Fibroblast of lung (primary cell): ENCODE data around the gene PPM1H. TPM values are rescaled to one million over a fixed set of nuclear protein-coding genes. Genes with fewer than 3 reads are reported as not detected.

Source experiments
- DNase-seq, 2 donors: peaks; one replicate each; pipeline versions ENCODE4 v3.0.0 to v3.0.0-alpha.2; 2010; ENCODE audit warnings: low read depth in 2 of 2
- H2AFZ ChIP-seq: 2 replicates; pipeline ENCODE4 v1.5.1; 2012; ENCODE audit warnings: low read length, control low read depth, inconsistent platforms
- H3K27ac ChIP-seq: 2 replicates; pipeline ENCODE4 v1.5.1; 2011; ENCODE audit warnings: low read length, control low read depth; ENCODE audit not compliant: insufficient read depth
- H3K27me3 ChIP-seq: 2 replicates; pipeline ENCODE4 v1.5.1; 2011; ENCODE audit warnings: mild to moderate bottlenecking, low read length; ENCODE audit not compliant: control insufficient read depth, insufficient read depth
- H3K36me3 ChIP-seq: 2 replicates; pipeline ENCODE4 v1.5.1; 2011; ENCODE audit warnings: low read length; ENCODE audit not compliant: control insufficient read depth, insufficient read depth
- H3K4me1 ChIP-seq: 2 replicates; pipeline ENCODE4 v1.5.1; 2011; ENCODE audit warnings: low read length; ENCODE audit not compliant: control insufficient read depth, insufficient read depth; ENCODE audit errors: extremely low read depth
- H3K4me2 ChIP-seq: 2 replicates; pipeline ENCODE4 v1.5.1; 2011; ENCODE audit warnings: low read length, control low read depth; ENCODE audit not compliant: insufficient read depth; ENCODE audit errors: extremely low read depth
- H3K4me3 ChIP-seq, 4 experiments: fragments of 200-600 bp in 1 of 4; sonication (generic) in 1 of 4; replicated peaks in 1 of 4; 2 replicates each; pipeline ENCODE4 v1.5.1; 2011 to 2016; ENCODE audit warnings: low read length in 4 of 4, low read depth in 3 of 4, mild to moderate bottlenecking in 3 of 4, control low read depth in 2 of 4, inconsistent platforms in 1 of 4, mixed read lengths in 1 of 4; ENCODE audit not compliant: insufficient read depth in 1 of 4; ENCODE audit errors: control extremely low read depth in 1 of 4
- H3K79me2 ChIP-seq: 2 replicates; pipeline ENCODE4 v1.5.1; 2012; ENCODE audit warnings: mild to moderate bottlenecking, low read length, inconsistent platforms; ENCODE audit not compliant: control insufficient read depth, insufficient read depth
- H3K9ac ChIP-seq: 2 replicates; pipeline ENCODE4 v1.5.1; 2011; ENCODE audit warnings: mild to moderate bottlenecking, low read length, control low read depth; ENCODE audit not compliant: insufficient read depth
- H3K9me3 ChIP-seq: 2 replicates; pipeline ENCODE4 v1.5.1; 2012; ENCODE audit warnings: low read depth, low read length; ENCODE audit not compliant: control insufficient read depth, insufficient read depth
- H4K20me1 ChIP-seq: 2 replicates; pipeline ENCODE4 v1.5.1; 2011; ENCODE audit warnings: low read length; ENCODE audit not compliant: control insufficient read depth, insufficient read depth; ENCODE audit errors: extremely low read depth
- CTCF ChIP-seq, 2 donors: IDR thresholded peaks in 1 of 2; conservative IDR thresholded peaks in 1 of 2; 1 replicate in 1 of 2; 2 replicates in 1 of 2; pipeline ENCODE4 v1.5.1; 2011 to 2012; ENCODE audit warnings: low read length in 2 of 2, control low read depth in 1 of 2, inconsistent platforms in 1 of 2, low read depth in 1 of 2, mild to moderate bottlenecking in 1 of 2
- EZH2 ChIP-seq: IDR thresholded peaks from 2 replicates; pipeline ENCODE4 v1.5.1; 2012; ENCODE audit warnings: low read length, control low read depth, mild to moderate bottlenecking; ENCODE audit errors: missing control alignments
- polyA plus RNA-seq, 2 donors: library from polyadenylated mRNA; depleted of rRNA in 1 of 2; stranded (reverse) in 1 of 2; unstranded in 1 of 2; fragments of >200 nt; gene quantifications; 2 replicates each; pipeline ENCODE4 v1.2.1, GENCODE V29; 2011 to 2012; ENCODE audit warnings: missing spikeins in 1 of 2
- total RNA-seq: library from RNA; depleted of rRNA; stranded (reverse); fragments of >200 nt; gene quantifications from 2 replicates; pipeline ENCODE4 v1.2.1, GENCODE V29; 2014

The PPM1H gene
- total and polyA plus RNA-seq, 2 donors (not counting 1 experiment from before 2014, with no cell fraction given): 0.57 to 3.1 TPM

- no peaks in the 10 kb centered on the region for H3K79me2 ChIP-seq
- H3K4me2 ChIP-seq: no peak overlapping the region
- no peak overlapping the region for H2AFZ ChIP-seq
- no peak for TF ChIP-seq CTCF (conservative IDR thresholded peaks at IDR 0.05 in 1 of 2, IDR thresholded peaks at IDR 0.05 in 1 of 2; ENCODE audit: low read depth in 1 of 2, low read length in 2 of 2)
- no peak for TF ChIP-seq EZH2
- peaks cover 21% of the 10 kb centered on the region for H3K4me1 ChIP-seq
- peak; percentile 36 to 52 for DNase-seq
- H3K27ac ChIP-seq: no peak overlapping the region
- no peaks in the 10 kb centered on the region for H3K9me3 ChIP-seq
- H3K4me3 ChIP-seq: no peak overlapping the region
- no peaks in the 10 kb centered on the region for H3K36me3 ChIP-seq
- no peak overlapping the region for H3K9ac ChIP-seq
- H4K20me1 ChIP-seq: no peaks in the 10 kb centered on the region
- no peaks in the 10 kb centered on the region for H3K27me3 ChIP-seq
Measured at GRCh38 chr12:62689042-62689839, 245.7 kb downstream of the PPM1H start.

DNA sequence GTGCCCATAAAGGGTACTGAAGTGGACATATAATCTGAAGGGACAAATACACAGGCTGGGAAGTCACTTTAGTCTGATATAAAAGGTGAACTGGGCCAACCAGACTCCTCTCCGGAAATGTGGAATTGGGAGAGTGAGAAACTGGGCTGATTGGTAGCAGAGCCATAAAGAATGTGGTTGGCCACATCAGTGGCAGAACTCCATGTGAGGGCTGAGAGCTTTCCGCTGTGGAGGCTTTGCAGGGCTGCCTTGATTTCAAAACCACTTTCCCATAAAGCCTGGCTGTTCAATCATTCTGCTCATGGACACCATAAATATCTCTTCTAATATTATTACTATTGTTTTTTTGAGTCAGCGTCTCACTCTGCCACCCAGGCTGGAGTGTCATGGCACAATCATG, 248.0 kb downstream of the PPM1H start:
- H3K9me3 ChIP-seq: no peaks in the 10 kb centered on the region
- no peaks in the 10 kb centered on the region for H4K20me1 ChIP-seq
- no peak overlapping the region for H3K4me2 ChIP-seq
- no peak overlapping the region for H3K9ac ChIP-seq
- no peak overlapping the region for H3K4me3 ChIP-seq
- no peak overlapping the region for H2AFZ ChIP-seq
- no peaks in the 10 kb centered on the region for H3K79me2 ChIP-seq
- peaks cover 16% of the 10 kb centered on the region for H3K4me1 ChIP-seq
- no peak for DNase-seq
- no peaks in the 10 kb centered on the region for H3K36me3 ChIP-seq
- no peaks in the 10 kb centered on the region for H3K27me3 ChIP-seq
- no peak for TF ChIP-seq CTCF (conservative IDR thresholded peaks at IDR 0.05 in 1 of 2, IDR thresholded peaks at IDR 0.05 in 1 of 2; ENCODE audit: low read depth in 1 of 2, low read length in 2 of 2)
- TF ChIP-seq EZH2: no peak
- H3K27ac ChIP-seq: no peak overlapping the region

DNA sequence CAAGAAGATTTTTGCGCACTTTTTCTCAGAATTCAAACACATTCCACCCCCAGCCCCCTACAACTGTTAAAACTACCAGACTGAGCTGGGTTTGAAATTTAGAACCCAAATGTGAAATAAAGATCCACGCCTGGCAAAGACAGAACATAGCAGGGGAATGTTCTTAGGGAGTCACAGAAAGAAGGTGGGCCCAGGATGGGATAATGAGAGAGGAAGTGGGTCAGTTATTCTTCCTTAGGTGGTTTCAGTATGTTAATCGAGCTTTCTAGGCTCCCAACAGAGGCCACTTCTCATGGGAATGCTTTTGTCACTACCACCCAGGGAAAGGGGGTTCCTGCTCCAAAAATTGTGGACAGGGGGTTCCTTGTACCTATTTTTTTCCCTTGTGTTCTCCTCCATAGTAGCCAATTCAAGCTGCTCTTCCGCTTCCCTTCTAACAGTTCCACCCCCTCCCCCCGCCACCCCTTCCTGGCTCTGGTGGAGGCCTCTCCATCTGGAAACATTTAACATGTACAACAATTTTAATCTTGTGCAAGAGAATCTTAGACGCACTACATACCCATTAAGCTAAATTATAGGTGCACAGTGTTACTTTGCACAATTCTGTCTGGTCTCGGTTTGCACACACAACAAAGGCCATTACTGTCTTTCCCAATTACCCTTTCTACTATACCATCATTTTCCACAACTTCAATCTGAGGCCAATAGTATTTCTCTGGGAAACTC, 250.2 kb downstream of the PPM1H start:
- Histone ChIP-seq H4K20me1 (no peaks in the 10 kb centered on the region), H3K79me2 (no peaks in the 10 kb centered on the region), H3K9ac (no peak overlapping the region), H3K4me3 (no peak overlapping the region), H3K36me3 (no peaks in the 10 kb centered on the region), H3K27me3 (no peaks in the 10 kb centered on the region), H3K9me3 (no peaks in the 10 kb centered on the region), H3K4me1 (peaks cover 16% of the 10 kb centered on the region), H3K4me2 (peak overlapping the region; percentile 40), H2AFZ (peak overlapping the region; percentile 23), H3K27ac (peak overlapping the region; percentile 64)
- TF ChIP-seq EZH2 (no peak), CTCF (conservative IDR thresholded peaks at IDR 0.05 in 1 of 2, IDR thresholded peaks at IDR 0.05 in 1 of 2; ENCODE audit: low read depth in 1 of 2, low read length in 2 of 2) (no peak)
- DNase-seq: peak in 1 of 2 donors; percentile 77
